Retinal pigment epithelial cell (primary cell): ENCODE data around the gene ZNF691.

Experiments used
- DNase-seq: peaks from one replicate; pipeline ENCODE4 v3.0.0-alpha.2; 2010; ENCODE audit warnings: low read depth
- H3K4me3 ChIP-seq: 2 replicates; pipeline ENCODE4 v1.5.1; 2011; ENCODE audit warnings: mild to moderate bottlenecking, low read length, control low read depth, moderate library complexity
- TF ChIP-seq, protein P1 (sequence below): conservative IDR thresholded peaks from 2 replicates; pipeline ENCODE4 v1.5.1; 2011; ENCODE audit warnings: low read depth, low read length, control low read depth, inconsistent platforms

Gene ZNF691, protein sequence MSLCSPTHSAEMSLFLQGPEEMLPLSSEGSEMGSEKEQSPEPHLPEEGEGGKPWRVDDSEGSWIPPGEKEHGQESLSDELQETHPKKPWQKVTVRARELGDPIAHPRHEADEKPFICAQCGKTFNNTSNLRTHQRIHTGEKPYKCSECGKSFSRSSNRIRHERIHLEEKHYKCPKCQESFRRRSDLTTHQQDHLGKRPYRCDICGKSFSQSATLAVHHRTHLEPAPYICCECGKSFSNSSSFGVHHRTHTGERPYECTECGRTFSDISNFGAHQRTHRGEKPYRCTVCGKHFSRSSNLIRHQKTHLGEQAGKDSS

DNA sequence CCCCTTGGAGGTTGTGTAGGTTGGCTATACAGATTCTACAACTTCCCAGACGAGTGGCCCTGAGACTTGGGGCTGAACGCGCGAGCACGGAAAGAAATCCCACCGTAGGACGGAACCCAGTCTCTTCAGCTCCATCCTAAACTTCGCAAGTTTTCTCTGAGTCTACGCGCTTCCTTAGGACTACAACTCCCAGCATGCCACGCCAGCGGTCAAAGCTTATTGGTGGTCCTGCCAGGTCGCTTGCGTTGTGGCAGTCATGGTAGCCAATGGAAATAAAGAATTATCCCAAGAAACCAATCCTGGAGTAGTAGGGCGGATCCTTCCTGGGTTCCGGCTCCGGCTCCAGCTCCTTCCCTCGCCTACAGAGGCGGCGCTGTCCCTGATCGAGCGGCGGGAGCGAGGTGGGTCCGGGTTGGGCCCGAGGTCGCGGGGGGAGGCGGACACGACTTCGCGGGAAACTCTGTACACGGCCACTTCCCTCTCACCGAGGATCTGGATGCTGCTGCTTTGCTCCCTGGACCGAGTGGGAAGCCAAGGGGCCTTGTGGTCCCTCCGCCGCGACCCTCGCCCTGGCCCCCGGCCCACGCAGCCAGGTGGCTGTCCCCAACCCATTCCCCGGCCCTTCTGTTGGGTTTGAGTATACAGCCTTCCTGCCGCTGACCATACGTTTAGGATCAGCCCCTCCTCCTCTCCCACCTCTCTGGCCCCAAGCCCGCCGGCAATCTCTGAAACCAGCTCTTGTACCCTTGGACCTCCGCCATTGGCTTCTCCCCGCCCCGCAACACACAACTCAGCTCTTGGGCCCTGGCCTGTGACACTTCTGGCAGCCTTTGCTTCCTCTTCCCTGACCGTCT lies at the start of gene ZNF691:
TSS of gene ZNF691 (plus strand) at position 357 of the 854 bp plus-strand sequence. CDS start 3,046 bp downstream, outside the sequence.
- TF ChIP-seq, protein P1, sequence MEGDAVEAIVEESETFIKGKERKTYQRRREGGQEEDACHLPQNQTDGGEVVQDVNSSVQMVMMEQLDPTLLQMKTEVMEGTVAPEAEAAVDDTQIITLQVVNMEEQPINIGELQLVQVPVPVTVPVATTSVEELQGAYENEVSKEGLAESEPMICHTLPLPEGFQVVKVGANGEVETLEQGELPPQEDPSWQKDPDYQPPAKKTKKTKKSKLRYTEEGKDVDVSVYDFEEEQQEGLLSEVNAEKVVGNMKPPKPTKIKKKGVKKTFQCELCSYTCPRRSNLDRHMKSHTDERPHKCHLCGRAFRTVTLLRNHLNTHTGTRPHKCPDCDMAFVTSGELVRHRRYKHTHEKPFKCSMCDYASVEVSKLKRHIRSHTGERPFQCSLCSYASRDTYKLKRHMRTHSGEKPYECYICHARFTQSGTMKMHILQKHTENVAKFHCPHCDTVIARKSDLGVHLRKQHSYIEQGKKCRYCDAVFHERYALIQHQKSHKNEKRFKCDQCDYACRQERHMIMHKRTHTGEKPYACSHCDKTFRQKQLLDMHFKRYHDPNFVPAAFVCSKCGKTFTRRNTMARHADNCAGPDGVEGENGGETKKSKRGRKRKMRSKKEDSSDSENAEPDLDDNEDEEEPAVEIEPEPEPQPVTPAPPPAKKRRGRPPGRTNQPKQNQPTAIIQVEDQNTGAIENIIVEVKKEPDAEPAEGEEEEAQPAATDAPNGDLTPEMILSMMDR: peak; percentile 51
- peak; percentile 87 for DNase-seq
- peak within 1 kb of the TSS; percentile 88 for H3K4me3 ChIP-seq

DNA sequence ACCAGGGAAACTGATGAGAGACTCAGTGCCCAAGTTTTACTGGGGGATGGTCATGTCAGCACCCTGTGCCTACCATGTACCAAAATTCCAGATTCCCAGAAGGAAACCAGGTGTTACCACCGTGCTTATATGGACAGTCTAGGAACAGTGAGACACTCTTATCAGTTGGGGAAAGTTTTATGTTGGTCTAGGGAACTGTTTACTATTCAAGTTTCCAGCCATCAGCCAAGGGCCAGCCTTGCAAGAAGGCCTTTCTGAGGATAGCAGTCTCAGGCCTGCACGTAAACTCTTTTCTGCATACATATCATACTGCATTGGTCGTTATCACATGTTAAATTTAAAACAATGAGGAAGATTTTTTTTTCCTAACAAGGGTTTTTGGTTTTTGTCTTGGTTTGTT lies 49.0 kb upstream of the ZNF691 start:
- no peak overlapping the region for H3K4me3 ChIP-seq
- TF ChIP-seq, protein P1: no peak
- no peak for DNase-seq

DNA sequence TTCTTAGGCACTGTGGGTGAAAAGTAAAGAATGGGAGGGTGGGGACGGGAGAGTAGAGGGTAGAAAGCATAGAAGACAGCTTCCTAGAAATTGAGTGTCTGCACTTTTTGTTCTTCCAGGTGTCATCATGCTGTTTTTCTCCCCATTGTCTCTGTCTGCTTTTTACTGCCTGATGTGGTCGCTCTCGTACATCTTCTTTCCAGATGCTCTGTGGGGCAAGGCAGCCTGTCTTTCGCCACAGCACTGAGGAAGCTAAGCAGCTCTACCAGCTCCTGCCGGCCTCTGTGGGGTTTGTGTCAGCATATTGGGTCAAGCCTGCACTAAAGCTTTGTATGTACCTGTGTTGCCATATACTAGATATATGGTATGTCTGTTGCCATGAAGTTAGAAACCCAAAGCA lies 48.4 kb upstream of the ZNF691 start:
- no peak overlapping the region for H3K4me3 ChIP-seq
- TF ChIP-seq, protein P1: no peak
- DNase-seq: no peak

DNA sequence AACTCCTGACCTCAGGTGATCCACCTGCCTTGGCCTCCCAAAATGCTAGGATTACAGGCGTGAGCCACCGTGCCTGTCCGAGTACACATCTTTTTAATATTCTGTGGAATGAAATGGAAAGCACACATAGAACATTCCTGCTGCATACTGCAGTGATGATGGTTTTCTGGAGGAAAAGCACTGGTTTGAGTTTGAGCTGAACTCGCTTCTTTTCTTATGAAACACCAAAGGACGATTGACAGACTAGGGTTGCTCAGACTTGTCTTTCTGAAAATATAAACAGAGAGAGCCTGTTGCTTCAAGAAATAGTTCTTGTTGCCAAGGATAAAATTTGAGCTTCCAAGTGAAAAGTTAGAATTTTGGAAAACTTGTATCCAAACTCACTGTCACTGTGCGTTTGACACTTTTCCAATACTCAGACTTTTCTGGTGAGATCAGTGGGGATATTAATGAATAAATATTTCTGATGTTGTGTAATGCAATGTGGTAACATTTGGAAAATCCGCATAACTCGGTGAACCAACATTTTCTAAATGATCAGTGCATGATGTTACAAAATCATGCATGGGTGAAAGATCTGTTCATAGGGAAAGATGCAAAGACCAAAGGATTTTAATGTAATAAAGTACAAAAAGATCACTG lies 44.5 kb upstream of the ZNF691 start:
- no peak overlapping the region for H3K4me3 ChIP-seq
- TF ChIP-seq, protein P1: no peak
- no peak for DNase-seq

DNA sequence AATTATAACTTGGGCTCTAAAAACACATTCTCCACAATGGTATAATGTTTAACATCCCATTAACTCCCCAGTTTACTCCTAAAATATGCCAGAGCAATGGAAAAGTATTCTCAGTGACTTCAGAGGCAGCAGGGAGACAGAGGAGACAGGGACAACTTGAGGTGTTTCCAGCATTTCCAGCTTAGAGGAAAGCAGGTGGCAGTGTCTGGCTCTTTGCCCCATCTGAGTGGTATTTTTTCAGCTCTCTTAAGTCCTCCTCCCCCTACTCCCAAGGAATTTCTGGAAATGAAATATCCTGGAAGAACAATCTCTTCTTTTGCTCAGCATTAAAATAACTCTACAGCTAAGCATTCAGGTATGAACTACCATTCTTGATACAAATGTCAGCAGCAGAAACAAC lies 40.2 kb upstream of the ZNF691 start:
- no peak for DNase-seq
- H3K4me3 ChIP-seq: no peak overlapping the region
- TF ChIP-seq, protein P1: no peak

DNA sequence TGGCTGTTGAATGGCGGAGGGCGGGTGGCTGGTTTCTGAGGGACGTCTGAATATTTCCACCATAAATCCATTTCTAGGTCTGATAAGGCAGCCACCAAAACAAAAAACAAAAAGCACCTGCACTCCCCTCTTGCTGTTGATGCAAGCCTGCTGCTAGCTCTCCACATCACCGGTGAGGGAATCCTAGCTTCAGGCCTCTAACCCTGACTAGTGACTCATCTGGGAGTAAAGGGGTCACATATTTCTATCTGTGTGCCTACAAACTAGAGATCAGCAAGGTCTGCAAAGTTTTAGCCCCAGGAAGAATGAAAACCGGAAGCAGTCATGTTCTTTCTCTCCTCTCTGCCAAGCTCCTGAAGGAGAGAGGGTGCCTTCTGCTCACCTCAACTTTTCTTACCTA lies 39.8 kb upstream of the ZNF691 start:
- H3K4me3 ChIP-seq: no peak overlapping the region
- no peak for DNase-seq
- TF ChIP-seq, protein P1: no peak
